ENCODE results near the gene DPH1.

Gene DPH1

DNA sequence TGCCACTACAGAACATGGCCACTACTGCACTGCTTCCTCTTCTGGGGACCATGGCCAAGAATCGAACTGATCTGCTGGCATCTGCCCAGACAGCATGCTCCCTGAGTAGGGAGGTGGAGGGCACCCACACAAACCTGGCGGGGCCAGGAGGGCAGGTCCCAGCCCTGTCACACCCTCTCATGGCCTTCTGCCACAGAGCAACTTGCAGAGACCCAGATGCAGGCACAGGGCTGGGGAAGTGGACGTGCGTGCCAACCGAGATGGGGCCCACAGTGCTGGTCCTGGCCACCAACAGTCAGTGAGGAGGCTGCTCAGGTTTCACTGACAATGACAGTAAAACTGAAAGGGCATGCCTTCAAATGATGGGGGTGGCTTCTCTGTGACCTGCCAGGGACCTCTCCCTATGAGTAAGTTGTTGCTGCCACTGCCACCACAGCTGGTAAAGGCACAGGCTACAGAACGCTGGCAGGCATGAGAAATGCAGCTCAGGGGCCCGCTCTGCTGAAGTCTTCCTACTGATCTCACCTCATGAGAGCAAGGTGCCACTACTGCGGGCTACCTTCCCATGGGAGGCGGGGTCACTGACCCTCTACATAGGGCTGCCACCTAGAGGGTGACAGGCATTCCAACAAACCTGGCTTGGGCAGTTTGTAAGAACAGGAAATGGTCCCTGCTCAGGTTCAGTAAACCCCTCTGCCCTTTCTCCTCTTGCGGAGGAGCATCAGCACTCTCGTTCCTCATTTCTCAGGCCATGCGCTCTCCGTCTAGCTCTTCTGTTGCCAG is 40.5 kb downstream of the DPH1 start:
- Histone ChIP-seq H3K36me3 (ENCODE audit: insufficient read depth) (no peaks in the 10 kb centered on the region), H3K4me2 (peak overlapping the region; percentile 89)

GRCh38 chr17:2071024-2071385 is 41.1 kb downstream of the DPH1 start:
- no peaks in the 10 kb centered on the region for H3K79me2 ChIP-seq (ENCODE audit: insufficient read depth, low read depth)
- peak overlapping the region; percentile 87 for H3K27ac ChIP-seq
- H3K4me1 ChIP-seq (ENCODE audit: low read depth, poor library complexity, severe bottlenecking), result peaks cover 46% of the 10 kb centered on the region
- no peak overlapping the region for H2AFZ ChIP-seq (ENCODE audit: low read depth)
- H3K36me3 ChIP-seq (ENCODE audit: insufficient read depth), result no peaks in the 10 kb centered on the region
- TF ChIP-seq, protein P1, sequence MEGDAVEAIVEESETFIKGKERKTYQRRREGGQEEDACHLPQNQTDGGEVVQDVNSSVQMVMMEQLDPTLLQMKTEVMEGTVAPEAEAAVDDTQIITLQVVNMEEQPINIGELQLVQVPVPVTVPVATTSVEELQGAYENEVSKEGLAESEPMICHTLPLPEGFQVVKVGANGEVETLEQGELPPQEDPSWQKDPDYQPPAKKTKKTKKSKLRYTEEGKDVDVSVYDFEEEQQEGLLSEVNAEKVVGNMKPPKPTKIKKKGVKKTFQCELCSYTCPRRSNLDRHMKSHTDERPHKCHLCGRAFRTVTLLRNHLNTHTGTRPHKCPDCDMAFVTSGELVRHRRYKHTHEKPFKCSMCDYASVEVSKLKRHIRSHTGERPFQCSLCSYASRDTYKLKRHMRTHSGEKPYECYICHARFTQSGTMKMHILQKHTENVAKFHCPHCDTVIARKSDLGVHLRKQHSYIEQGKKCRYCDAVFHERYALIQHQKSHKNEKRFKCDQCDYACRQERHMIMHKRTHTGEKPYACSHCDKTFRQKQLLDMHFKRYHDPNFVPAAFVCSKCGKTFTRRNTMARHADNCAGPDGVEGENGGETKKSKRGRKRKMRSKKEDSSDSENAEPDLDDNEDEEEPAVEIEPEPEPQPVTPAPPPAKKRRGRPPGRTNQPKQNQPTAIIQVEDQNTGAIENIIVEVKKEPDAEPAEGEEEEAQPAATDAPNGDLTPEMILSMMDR (conservative IDR thresholded peaks at IDR 0.05; ENCODE audit: low read depth, low read length), result no peak; the same call in none of the 2 replicates
- H3K27me3 ChIP-seq (ENCODE audit: insufficient read depth, low read depth), result no peaks in the 10 kb centered on the region
- no peak overlapping the region for H3K4me3 ChIP-seq (IDR thresholded peaks at IDR 0.05; ENCODE audit: insufficient read depth, low read depth, low read length)
- H3K9ac ChIP-seq, result peak overlapping the region; percentile 41; the same call in 1 of the 2 replicates
- H4K20me1 ChIP-seq (ENCODE audit: insufficient read depth), result no peaks in the 10 kb centered on the region
- peak overlapping the region; percentile 89 for H3K4me2 ChIP-seq

More for the DNA sequence above, 40.5 kb downstream of the DPH1 start:
- H3K4me1 ChIP-seq (ENCODE audit: low read depth, poor library complexity, severe bottlenecking), result peaks cover 43% of the 10 kb centered on the region
- no peaks in the 10 kb centered on the region for H3K27me3 ChIP-seq (ENCODE audit: insufficient read depth, low read depth)
- no peak overlapping the region for H3K4me3 ChIP-seq (IDR thresholded peaks at IDR 0.05; ENCODE audit: insufficient read depth, low read depth, low read length)
- peak overlapping the region; percentile 87 for H3K27ac ChIP-seq
- H2AFZ ChIP-seq (ENCODE audit: low read depth), result no peak overlapping the region
- H4K20me1 ChIP-seq (ENCODE audit: insufficient read depth), result no peaks in the 10 kb centered on the region
- peak overlapping the region; percentile 41; the same call in 1 of the 2 replicates for H3K9ac ChIP-seq
- H3K79me2 ChIP-seq (ENCODE audit: insufficient read depth, low read depth), result no peaks in the 10 kb centered on the region
- TF ChIP-seq, protein P1 (conservative IDR thresholded peaks at IDR 0.05; ENCODE audit: low read depth, low read length), result peak; percentile 29

- H3K4me1 ChIP-seq (ENCODE audit: low read depth, poor library complexity, severe bottlenecking), result peaks cover 46% of the 10 kb centered on the region
- peak overlapping the region; percentile 41; the same call in 1 of the 2 replicates for H3K9ac ChIP-seq
- H3K4me3 ChIP-seq (IDR thresholded peaks at IDR 0.05; ENCODE audit: insufficient read depth, low read depth, low read length), result no peak overlapping the region
- no peaks in the 10 kb centered on the region for H4K20me1 ChIP-seq (ENCODE audit: insufficient read depth)
- no peaks in the 10 kb centered on the region for H3K36me3 ChIP-seq (ENCODE audit: insufficient read depth)
- H2AFZ ChIP-seq (ENCODE audit: low read depth), result no peak overlapping the region
- peak overlapping the region; percentile 87; the same call in 1 of the 2 replicates for H3K27ac ChIP-seq
- H3K27me3 ChIP-seq (ENCODE audit: insufficient read depth, low read depth), result no peaks in the 10 kb centered on the region
- TF ChIP-seq, protein P1 (conservative IDR thresholded peaks at IDR 0.05; ENCODE audit: low read depth, low read length), result no peak
- no peaks in the 10 kb centered on the region for H3K79me2 ChIP-seq (ENCODE audit: insufficient read depth, low read depth)
- peak overlapping the region; percentile 89 for H3K4me2 ChIP-seq
Measured at GRCh38 chr17:2071455-2072281, 41.7 kb downstream of the DPH1 start.

- Histone ChIP-seq H3K4me3 (IDR thresholded peaks at IDR 0.05; ENCODE audit: insufficient read depth, low read depth, low read length) (no peak overlapping the region), H3K79me2 (ENCODE audit: insufficient read depth, low read depth) (no peaks in the 10 kb centered on the region), H3K9ac (no peak overlapping the region), H3K4me2 (no peak overlapping the region), H3K27me3 (ENCODE audit: insufficient read depth, low read depth) (no peaks in the 10 kb centered on the region), H3K27ac (no peak overlapping the region), H2AFZ (ENCODE audit: low read depth) (no peak overlapping the region), H3K36me3 (ENCODE audit: insufficient read depth) (no peaks in the 10 kb centered on the region), H3K4me1 (ENCODE audit: low read depth, poor library complexity, severe bottlenecking) (peaks cover 26% of the 10 kb centered on the region), H4K20me1 (ENCODE audit: insufficient read depth) (no peaks in the 10 kb centered on the region)
- TF ChIP-seq, protein P1 (conservative IDR thresholded peaks at IDR 0.05; ENCODE audit: low read depth, low read length), result no peak
Measured at GRCh38 chr17:2074919-2075318, 45.0 kb downstream of the DPH1 start.
